Lower leg skin (tissue), 3 donors: ENCODE results near the gene RAD21L1.

Experiments
- CTCF ChIP-seq, 3 donors: fragments of 450-650 bp; IDR thresholded peaks; one replicate each; pipeline ENCODE4 v1.5.1; 2016; ENCODE audit warnings: antibody characterized with exemption in 3 of 3, mild to moderate bottlenecking in 3 of 3, moderate library complexity in 2 of 3
- POLR2A ChIP-seq, 2 donors: fragments of 450-650 bp; IDR thresholded peaks; one replicate each; pipeline ENCODE4 v1.6.1; 2016 to 2017; ENCODE audit warnings: antibody characterized with exemption in 2 of 2, mild to moderate bottlenecking in 1 of 2, moderate library complexity in 1 of 2

- no peak for TF ChIP-seq CTCF (IDR thresholded peaks at IDR 0.05)
- no peak for TF ChIP-seq POLR2A (IDR thresholded peaks at IDR 0.05)
These were observed 72.3 kb downstream of the RAD21L1 start for GRCh38 chr20:1298166-1298565.
